Islet of Langerhans (tissue), 1 donor: Measurements from ENCODE around the gene ALDH3A1.

Experiments
- FAIRE-seq: peaks from one replicate; lab custom pipeline; 2011; peaks lifted over from hg19 to GRCh38; lab: Jason Lieb, UNC

The ALDH3A1 gene

GRCh38 chr17:19718613-19719354, 29.3 kb downstream of the ALDH3A1 start:
- FAIRE-seq: no peak

GRCh38 chr17:19718041-19718612, 30.0 kb downstream of the ALDH3A1 start:
- FAIRE-seq: no peak

- FAIRE-seq: no peak
Observed at GRCh38 chr17:19717411-19717908, 30.6 kb downstream of the ALDH3A1 start.

GRCh38 chr17:19717031-19717360, 31.1 kb downstream of the ALDH3A1 start:
- no peak for FAIRE-seq

GRCh38 chr17:19716108-19717030, 31.7 kb downstream of the ALDH3A1 start, which contains the start of gene SLC47A2:
TSS of gene SLC47A2 (minus strand) at chr17:19716584. CDS start at chr17:19716555, 29 bp downstream.
- no peak for FAIRE-seq

- FAIRE-seq: no peak
Observed at GRCh38 chr17:19714542-19715411, 33.3 kb downstream of the ALDH3A1 start.

- FAIRE-seq: no peak
Observed at GRCh38 chr17:19713901-19714361, 34.2 kb downstream of the ALDH3A1 start.

- FAIRE-seq: no peak
Observed at GRCh38 chr17:19713462-19713861, 34.6 kb downstream of the ALDH3A1 start.

- no peak for FAIRE-seq
Observed at GRCh38 chr17:19712436-19713004, 35.6 kb downstream of the ALDH3A1 start.

- FAIRE-seq: no peak
Observed at GRCh38 chr17:19709841-19710240, 38.3 kb downstream of the ALDH3A1 start.

- FAIRE-seq: no peak
Observed at GRCh38 chr17:19708431-19709175, 39.5 kb downstream of the ALDH3A1 start.

- FAIRE-seq: no peak
Observed at GRCh38 chr17:19707728-19708221, 40.3 kb downstream of the ALDH3A1 start.

GRCh38 chr17:19706791-19707727, 41.0 kb downstream of the ALDH3A1 start:
- no peak for FAIRE-seq

GRCh38 chr17:19705771-19706770, 42.0 kb downstream of the ALDH3A1 start:
- no peak for FAIRE-seq

GRCh38 chr17:19705201-19705600, 42.9 kb downstream of the ALDH3A1 start:
- no peak for FAIRE-seq

- FAIRE-seq: no peak
Observed at GRCh38 chr17:19703828-19704613, 44.1 kb downstream of the ALDH3A1 start.
